Liver (tissue), 9 donors: ENCODE results near the gene ARHGEF19. TPM values are rescaled to one million over a fixed set of nuclear protein-coding genes. Genes with fewer than 3 reads are reported as not detected.

Experiments used
- DNase-seq: peaks from one replicate; pipeline ENCODE4 v3.0.0-alpha.2; 2017; ENCODE audit warnings: low spot score
- H3K27ac ChIP-seq, 2 donors: one replicate each; pipeline ENCODE4 v1.7.0; 2013; ENCODE audit warnings: inconsistent platforms in 2 of 2, low read length in 2 of 2, control low read depth in 1 of 2, low read depth in 1 of 2, mild to moderate bottlenecking in 1 of 2
- H3K27me3 ChIP-seq, 4 donors: one replicate each; pipeline versions ENCODE4 v1.6.1 to v1.7.0; 2013; ENCODE audit warnings: low read length in 3 of 4, inconsistent platforms in 1 of 4, mild to moderate bottlenecking in 1 of 4, moderate library complexity in 1 of 4; ENCODE audit not compliant: control insufficient read depth in 4 of 4, insufficient read depth in 4 of 4
- H3K36me3 ChIP-seq, 4 donors: one replicate each; pipeline versions ENCODE4 v1.6.1 to v1.7.0; 2013; ENCODE audit warnings: low read length in 3 of 4, mild to moderate bottlenecking in 3 of 4, low read depth in 1 of 4, moderate library complexity in 1 of 4; ENCODE audit not compliant: control insufficient read depth in 4 of 4, insufficient read depth in 3 of 4
- H3K4me1 ChIP-seq, 4 donors: one replicate each; pipeline versions ENCODE4 v1.6.1 to v1.7.0; 2013; ENCODE audit warnings: low read length in 3 of 4, mild to moderate bottlenecking in 3 of 4, moderate library complexity in 1 of 4; ENCODE audit not compliant: control insufficient read depth in 4 of 4, insufficient read depth in 4 of 4
- H3K4me3 ChIP-seq, 3 donors: one replicate each; pipeline versions ENCODE4 v1.6.1 to v1.7.0; 2013; ENCODE audit warnings: low read length in 3 of 3, control low read depth in 1 of 3, low read depth in 1 of 3, mild to moderate bottlenecking in 1 of 3
- H3K9ac ChIP-seq, 2 donors: one replicate each; pipeline ENCODE4 v1.7.0; 2013; ENCODE audit warnings: low read length in 2 of 2, mild to moderate bottlenecking in 2 of 2, moderate library complexity in 2 of 2, control low read depth in 1 of 2, low read depth in 1 of 2
- H3K9me3 ChIP-seq, 4 donors: one replicate each; pipeline versions ENCODE4 v1.6.1 to v1.7.0; 2013; ENCODE audit warnings: low read length in 3 of 4; ENCODE audit not compliant: control insufficient read depth in 4 of 4
- EGR1 ChIP-seq, 2 donors: IDR thresholded peaks; 2 replicates each; pipeline ENCODE4 v1.6.1; 2016 to 2018; ENCODE audit warnings: antibody characterized with exemption in 2 of 2, low read depth in 2 of 2
- FOXA1 ChIP-seq: IDR thresholded peaks from 2 replicates; pipeline ENCODE4 v1.6.1; 2016; ENCODE audit warnings: antibody characterized with exemption
- FOXA2 ChIP-seq: IDR thresholded peaks from 2 replicates; pipeline ENCODE4 v1.6.1; 2016; ENCODE audit warnings: antibody characterized with exemption
- GABPA ChIP-seq, 2 donors: IDR thresholded peaks in 1 of 2; conservative IDR thresholded peaks in 1 of 2; 2 replicates each; pipeline ENCODE4 v1.6.1; 2016; ENCODE audit warnings: antibody characterized with exemption in 2 of 2, mild to moderate bottlenecking in 1 of 2, moderate library complexity in 1 of 2
- HNF4G ChIP-seq: IDR thresholded peaks from 2 replicates; pipeline ENCODE4 v1.6.1; 2016; ENCODE audit warnings: antibody characterized with exemption
- JUND ChIP-seq, 2 donors: IDR thresholded peaks; 2 replicates each; pipeline ENCODE4 v1.6.1; 2016; ENCODE audit warnings: antibody characterized with exemption in 2 of 2
- MAX ChIP-seq: IDR thresholded peaks from 2 replicates; pipeline ENCODE4 v1.6.1; 2016; ENCODE audit warnings: antibody characterized with exemption
- NR2F2 ChIP-seq: IDR thresholded peaks from 2 replicates; pipeline ENCODE4 v1.6.1; 2016; ENCODE audit warnings: antibody characterized with exemption
- RAD21 ChIP-seq, 2 donors: IDR thresholded peaks; 2 replicates each; pipeline ENCODE4 v1.6.1; 2016; ENCODE audit warnings: antibody characterized with exemption in 2 of 2, mild to moderate bottlenecking in 2 of 2
- REST ChIP-seq: IDR thresholded peaks from 2 replicates; pipeline ENCODE4 v1.6.1; 2016; ENCODE audit warnings: antibody characterized with exemption, mild to moderate bottlenecking
- RXRA ChIP-seq, 2 donors: IDR thresholded peaks; 2 replicates each; pipeline ENCODE4 v1.6.1; 2017 to 2018; ENCODE audit warnings: antibody characterized with exemption in 2 of 2, mild to moderate bottlenecking in 1 of 2
- SP1 ChIP-seq: IDR thresholded peaks from 2 replicates; pipeline ENCODE4 v1.6.1; 2018; ENCODE audit warnings: antibody characterized with exemption, mild to moderate bottlenecking
- TAF1 ChIP-seq: conservative IDR thresholded peaks from 2 replicates; pipeline ENCODE4 v1.6.1; 2016; ENCODE audit warnings: antibody characterized with exemption, mild to moderate bottlenecking
- YY1 ChIP-seq: IDR thresholded peaks from 2 replicates; pipeline ENCODE4 v1.6.1; 2016; ENCODE audit warnings: antibody characterized with exemption, mild to moderate bottlenecking
- ZBTB33 ChIP-seq: IDR thresholded peaks from 2 replicates; pipeline ENCODE4 v1.6.1; 2016; ENCODE audit warnings: antibody characterized with exemption
- WGBS: extraction: QIAGEN DNeasy Blood & Tissue Kit; methylation state at CpG from one replicate; pipeline ENCODE4 v1.1.7; 2013; 5-methylcytosine and 5-hydroxymethylcytosine counted together
- polyA plus RNA-seq, 2 donors: library from polyadenylated mRNA; stranded (reverse) in 1 of 2; unstranded in 1 of 2; fragments of 200-250 nt in 1 of 2; fragments of >200 nt in 1 of 2; fragmentation: Nextera tagmentation in 1 of 2; extraction: Ambion mirVana in 1 of 2; gene quantifications; one replicate each; pipeline versions ENCODE4 v1.2.1 to v1.2.3, GENCODE V29; 2013 to 2015
- total RNA-seq, 2 donors: library from RNA; depleted of rRNA; stranded (reverse); fragments of >200 nt; gene quantifications; one replicate each; pipeline ENCODE4 v1.2.3, GENCODE V29; 2014
- TF ChIP-seq, protein P1 (sequence below): fragments of 150-350 bp; IDR thresholded peaks from 2 replicates; pipeline ENCODE4 v1.5.1; 2017; ENCODE audit warnings: improper control_type of control experiment, low read depth, low read length; ENCODE audit not compliant: missing input control
- TF ChIP-seq, protein P2 (sequence below): IDR thresholded peaks from 2 replicates; pipeline ENCODE4 v1.6.1; 2016; ENCODE audit warnings: antibody characterized with exemption
- donor health status: healthy.
- donor health status: healthy.
- donor health status: healthy.
- donor health status: healthy.
- donor health status: healthy.

ARHGEF19 gene
- total and polyA plus RNA-seq, 4 donors, result 0.79 to 3.2 (median 2.5) TPM

DNA sequence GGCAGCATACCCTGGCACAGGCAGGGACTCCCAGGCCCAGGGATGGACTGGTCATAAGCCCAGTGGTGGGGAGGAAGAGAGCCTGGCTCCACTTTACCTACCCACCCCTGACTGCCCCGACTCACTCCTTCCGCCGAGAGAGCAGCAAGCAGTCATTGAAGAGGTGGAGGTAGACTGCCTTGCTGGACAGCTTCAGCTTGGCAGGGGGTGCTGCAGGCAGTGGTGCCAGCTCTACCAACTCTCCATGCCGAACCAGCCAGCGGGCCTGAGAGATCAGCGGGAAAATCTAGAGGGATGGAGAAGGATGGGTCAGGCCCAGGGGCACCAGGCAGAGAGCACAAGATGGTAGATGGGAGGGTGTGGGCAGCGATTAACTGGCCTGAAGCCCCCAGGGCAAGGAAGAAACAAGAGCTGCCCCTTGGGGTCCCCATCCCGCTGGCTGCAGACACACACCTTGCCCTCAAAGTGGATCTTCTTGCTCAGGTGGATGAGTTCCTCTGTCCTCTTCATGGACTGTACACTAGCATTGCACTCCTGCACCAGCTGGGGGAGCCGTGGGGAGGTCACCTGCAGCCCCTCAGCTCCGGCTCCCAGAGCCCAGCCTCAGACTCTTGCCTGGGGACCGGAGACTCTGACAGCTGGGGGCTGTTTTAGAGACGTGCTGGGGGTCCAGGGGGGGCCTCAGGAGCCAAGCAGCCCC lies 7.7 kb downstream of the ARHGEF19 start:
- Histone ChIP-seq H3K36me3 (no peaks in the 10 kb centered on the region), H3K27ac (no peak overlapping the region), H3K4me1 (peaks cover 0 to 7% (median under 1%) of the 10 kb centered on the region in 4 donors), H3K4me3 (no peak overlapping the region), H3K27me3 (no peaks in the 10 kb centered on the region), H3K9ac (no peak overlapping the region), H3K9me3 (no peaks in the 10 kb centered on the region)
- TF ChIP-seq RAD21 (IDR thresholded peaks at IDR 0.05) (peak in 1 of 2 donors; percentile 61), SP1 (no peak)
- TF ChIP-seq, protein P1, sequence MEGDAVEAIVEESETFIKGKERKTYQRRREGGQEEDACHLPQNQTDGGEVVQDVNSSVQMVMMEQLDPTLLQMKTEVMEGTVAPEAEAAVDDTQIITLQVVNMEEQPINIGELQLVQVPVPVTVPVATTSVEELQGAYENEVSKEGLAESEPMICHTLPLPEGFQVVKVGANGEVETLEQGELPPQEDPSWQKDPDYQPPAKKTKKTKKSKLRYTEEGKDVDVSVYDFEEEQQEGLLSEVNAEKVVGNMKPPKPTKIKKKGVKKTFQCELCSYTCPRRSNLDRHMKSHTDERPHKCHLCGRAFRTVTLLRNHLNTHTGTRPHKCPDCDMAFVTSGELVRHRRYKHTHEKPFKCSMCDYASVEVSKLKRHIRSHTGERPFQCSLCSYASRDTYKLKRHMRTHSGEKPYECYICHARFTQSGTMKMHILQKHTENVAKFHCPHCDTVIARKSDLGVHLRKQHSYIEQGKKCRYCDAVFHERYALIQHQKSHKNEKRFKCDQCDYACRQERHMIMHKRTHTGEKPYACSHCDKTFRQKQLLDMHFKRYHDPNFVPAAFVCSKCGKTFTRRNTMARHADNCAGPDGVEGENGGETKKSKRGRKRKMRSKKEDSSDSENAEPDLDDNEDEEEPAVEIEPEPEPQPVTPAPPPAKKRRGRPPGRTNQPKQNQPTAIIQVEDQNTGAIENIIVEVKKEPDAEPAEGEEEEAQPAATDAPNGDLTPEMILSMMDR, result peak; percentile 22
- DNase-seq, result peak; percentile 61
- WGBS, result 87% methylated on average over 12 of the region's 12 CpGs

DNA sequence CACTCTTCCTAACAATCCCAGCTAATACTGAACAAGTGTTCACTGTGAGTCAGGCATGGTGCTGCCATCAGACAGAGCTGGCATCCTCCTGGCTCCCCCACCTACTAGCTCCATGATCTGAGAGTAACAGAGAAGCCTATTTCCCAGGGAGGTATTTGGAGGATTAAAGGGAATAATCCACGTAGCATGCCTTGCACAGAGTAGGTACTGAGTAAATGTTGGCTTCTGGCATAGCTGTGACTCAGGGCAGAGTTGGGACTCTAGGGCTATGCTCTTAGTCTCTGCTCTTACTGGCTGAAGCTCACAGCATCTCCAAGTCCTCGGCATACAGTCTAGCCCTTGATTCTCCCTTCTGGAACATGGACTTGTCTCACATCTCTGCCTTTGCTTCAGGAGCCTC lies 8.2 kb downstream of the ARHGEF19 start:
- H3K4me3 ChIP-seq, result no peak overlapping the region
- no peaks in the 10 kb centered on the region for H3K36me3 ChIP-seq
- TF ChIP-seq REST, result no peak
- TF ChIP-seq GABPA (IDR thresholded peaks at IDR 0.05 in 1 of 2, conservative IDR thresholded peaks at IDR 0.05 in 1 of 2), result no peak
- TF ChIP-seq NR2F2, result no peak
- no peak for TF ChIP-seq FOXA1
- TF ChIP-seq FOXA2, result no peak
- TF ChIP-seq RXRA (IDR thresholded peaks at IDR 0.05), result no peak
- TF ChIP-seq HNF4G, result no peak
- TF ChIP-seq EGR1 (IDR thresholded peaks at IDR 0.05; ENCODE audit: low read depth in 2 of 2), result no peak
- no peak for TF ChIP-seq TAF1
- no peak for TF ChIP-seq RAD21 (IDR thresholded peaks at IDR 0.05)
- no peak for TF ChIP-seq MAX
- TF ChIP-seq, protein P2, sequence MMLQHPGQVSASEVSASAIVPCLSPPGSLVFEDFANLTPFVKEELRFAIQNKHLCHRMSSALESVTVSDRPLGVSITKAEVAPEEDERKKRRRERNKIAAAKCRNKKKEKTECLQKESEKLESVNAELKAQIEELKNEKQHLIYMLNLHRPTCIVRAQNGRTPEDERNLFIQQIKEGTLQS, result no peak
- no peak for TF ChIP-seq JUND (IDR thresholded peaks at IDR 0.05)
- TF ChIP-seq, protein P1, result no peak
- no peak for TF ChIP-seq YY1
- TF ChIP-seq ZBTB33, result no peak
- H3K9ac ChIP-seq, result no peak overlapping the region
- no peak for DNase-seq
- no peak overlapping the region for H3K27ac ChIP-seq
- peaks cover 0 to 7% (median under 1%) of the 10 kb centered on the region in 4 donors for H3K4me1 ChIP-seq
- 91% methylated on average over 2 of the region's 2 CpGs for WGBS
- H3K27me3 ChIP-seq, result no peaks in the 10 kb centered on the region
- H3K9me3 ChIP-seq, result no peaks in the 10 kb centered on the region
